ENCODE results near the gene CHGA.

Gene CHGA, protein sequence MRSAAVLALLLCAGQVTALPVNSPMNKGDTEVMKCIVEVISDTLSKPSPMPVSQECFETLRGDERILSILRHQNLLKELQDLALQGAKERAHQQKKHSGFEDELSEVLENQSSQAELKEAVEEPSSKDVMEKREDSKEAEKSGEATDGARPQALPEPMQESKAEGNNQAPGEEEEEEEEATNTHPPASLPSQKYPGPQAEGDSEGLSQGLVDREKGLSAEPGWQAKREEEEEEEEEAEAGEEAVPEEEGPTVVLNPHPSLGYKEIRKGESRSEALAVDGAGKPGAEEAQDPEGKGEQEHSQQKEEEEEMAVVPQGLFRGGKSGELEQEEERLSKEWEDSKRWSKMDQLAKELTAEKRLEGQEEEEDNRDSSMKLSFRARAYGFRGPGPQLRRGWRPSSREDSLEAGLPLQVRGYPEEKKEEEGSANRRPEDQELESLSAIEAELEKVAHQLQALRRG

DNA sequence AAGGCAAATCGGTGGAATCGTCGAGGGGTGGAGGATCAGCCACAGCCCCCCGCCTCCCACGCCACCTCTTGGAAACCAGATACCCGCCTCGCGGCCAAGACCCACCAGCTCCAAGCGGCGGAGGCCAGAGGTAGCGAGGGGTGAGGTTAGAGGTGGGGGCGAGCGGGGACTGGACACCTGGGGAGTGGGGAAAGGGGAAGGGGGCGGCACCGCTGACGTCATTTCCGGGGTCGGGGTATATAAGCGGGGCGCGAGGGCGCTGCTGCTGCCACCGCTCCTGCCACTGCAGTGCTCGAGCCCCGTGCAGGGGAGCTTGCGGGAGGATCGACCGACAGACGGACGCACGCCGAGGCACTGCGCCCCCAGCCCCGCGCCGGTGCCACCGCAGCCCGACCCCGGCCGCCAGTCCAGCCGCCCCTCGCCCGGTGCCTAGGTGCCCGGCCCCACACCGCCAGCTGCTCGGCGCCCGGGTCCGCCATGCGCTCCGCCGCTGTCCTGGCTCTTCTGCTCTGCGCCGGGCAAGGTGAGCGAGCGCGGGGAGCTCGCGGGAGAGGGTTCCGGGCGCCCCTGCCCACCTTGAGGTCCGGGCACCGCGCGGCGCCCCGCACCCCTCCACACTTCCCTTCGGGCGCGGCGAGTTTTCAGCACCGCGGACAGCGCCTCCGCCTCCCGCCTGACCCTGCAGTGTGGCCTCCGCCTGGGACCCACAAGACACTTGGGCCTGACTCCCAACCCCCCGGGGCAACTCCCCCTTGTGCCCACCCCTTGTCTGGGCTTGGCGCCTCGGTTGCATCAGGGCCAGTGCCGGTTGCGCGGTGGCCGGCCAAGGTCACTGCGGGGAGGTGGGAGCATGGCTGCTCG is at the start of gene CHGA:
Gene CHGA (plus strand): TSS at position 268 of the 861 bp plus-strand sequence. CDS start 210 bp downstream, at position 478.
- DNase-seq = no peak

DNA sequence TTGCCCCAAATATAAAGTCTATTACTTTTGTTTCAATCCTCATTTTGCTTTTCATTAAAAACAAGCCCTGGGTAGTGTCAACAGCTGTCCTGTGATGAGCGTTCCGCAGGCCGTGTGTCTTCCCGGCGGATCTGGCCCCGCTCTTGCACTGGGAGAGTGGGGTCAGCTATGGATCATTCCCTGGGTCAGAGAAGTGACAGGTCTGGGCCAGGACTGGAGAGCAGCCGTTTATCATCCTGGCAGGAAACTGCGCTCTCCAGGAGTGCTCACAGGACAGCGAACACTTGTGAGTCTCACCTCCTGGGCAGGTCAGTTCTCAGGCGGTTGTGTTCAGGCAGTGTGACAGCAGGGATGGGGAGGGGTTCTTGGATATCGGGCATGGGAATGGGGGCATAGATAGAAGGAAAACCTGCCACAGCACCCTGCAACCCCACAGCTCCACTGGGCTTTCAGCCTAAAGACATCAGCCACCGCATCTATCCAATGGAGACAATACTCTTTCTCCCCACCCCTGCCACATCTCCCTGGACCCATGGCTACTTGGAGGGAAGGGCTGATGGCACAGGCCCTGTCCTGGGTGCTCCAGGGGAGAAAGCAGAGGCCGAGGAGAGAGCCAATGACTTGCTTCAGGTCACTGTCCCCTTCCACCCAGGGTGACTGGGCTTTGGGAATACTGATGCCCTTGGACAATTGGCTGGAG is 47.8 kb upstream of the CHGA start:
- DNase-seq = no peak

GRCh38 chr14:92877757-92878431 is 45.1 kb upstream of the CHGA start:
- DNase-seq = no peak

GRCh38 chr14:92880351-92880750 is 42.6 kb upstream of the CHGA start:
- DNase-seq = no peak

DNA sequence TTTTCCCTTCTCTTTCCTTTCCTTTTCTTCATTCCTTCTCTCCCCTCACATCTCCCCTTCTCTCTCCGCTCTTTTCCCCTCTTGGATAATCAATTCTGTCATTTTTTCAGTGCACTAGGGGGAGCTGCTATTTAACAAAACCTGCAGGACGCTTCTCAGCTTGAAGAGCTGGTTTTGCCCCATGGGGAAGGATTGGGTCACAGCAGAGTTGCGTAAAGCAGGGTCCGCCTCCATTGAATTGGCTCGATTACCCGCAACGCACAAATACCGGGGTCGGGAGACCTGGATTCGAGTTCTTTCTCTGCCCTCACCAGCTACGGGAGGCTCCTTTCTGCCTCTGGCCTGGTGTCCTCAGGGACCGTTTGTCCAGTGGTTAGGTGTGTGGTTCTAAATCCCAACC is 42.1 kb upstream of the CHGA start:
- no peak for DNase-seq

DNA sequence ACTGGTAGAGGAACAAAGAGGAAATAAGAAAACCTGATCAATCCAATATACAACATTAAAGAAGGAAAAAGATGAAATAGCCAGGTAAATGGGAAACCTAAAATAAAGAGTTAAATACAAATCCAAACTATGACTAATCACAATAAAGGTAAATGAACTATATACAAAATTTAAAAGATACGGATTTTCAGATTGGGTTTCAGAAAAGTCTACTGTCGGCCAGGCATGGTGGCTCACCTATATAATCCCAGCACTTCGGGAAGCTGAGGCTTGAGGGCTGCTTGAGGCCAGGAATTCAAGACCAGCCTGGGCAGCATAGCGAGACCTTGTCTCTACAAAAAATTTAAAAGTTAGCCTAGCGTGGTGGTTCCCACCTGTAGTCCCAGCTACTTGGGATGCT is 39.9 kb upstream of the CHGA start:
- no peak for DNase-seq

GRCh38 chr14:92884410-92884809 is 38.5 kb upstream of the CHGA start:
- no peak for DNase-seq

DNA sequence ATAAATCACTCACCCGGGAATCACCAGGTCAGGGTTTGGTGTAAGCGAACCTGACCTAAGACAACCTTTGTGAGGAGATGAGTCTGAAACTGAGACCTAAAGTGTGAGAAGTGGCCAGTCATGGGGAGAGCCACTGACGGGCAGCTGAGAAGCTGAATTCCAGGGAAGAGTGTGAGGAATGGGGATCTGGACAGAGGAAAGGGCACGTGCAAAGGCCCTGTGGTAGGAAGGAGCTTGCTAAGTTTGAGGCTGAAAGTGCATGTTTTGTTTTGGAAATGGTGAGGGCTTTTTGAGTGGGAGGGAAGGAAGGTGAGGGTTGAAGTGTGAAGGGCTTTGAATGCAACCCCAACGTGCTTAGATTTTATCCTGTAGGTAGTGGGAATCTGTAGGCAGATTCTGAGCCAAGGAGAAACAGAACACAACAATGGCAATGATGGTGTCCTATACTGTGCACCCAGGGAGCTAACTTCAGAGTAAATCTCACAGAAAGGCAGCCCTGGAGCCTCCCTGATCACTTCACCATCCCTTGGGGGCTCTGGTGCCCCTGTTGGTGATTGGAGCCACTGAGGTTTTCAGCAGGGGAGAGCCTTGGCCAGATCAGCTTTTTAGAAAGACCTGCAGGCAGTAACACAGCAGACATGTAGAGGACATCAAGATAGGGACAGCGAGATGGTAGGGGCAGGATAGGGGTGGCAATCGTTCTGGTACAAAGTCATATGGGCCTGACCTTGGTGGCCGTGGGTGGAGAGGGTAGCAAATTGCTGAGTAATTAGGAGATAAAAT is 37.5 kb upstream of the CHGA start:
- DNase-seq = no peak

- no peak for DNase-seq
Measured at GRCh38 chr14:92886337-92886736, 36.6 kb upstream of the CHGA start.

- no peak for DNase-seq
Measured at GRCh38 chr14:92887157-92887556, 35.8 kb upstream of the CHGA start.

GRCh38 chr14:92888896-92889295 is 34.1 kb upstream of the CHGA start:
- DNase-seq = no peak

- no peak for DNase-seq
Measured at GRCh38 chr14:92890830-92891588, 31.9 kb upstream of the CHGA start.

- DNase-seq = no peak
Measured at GRCh38 chr14:92892589-92892988, 30.4 kb upstream of the CHGA start.

DNA sequence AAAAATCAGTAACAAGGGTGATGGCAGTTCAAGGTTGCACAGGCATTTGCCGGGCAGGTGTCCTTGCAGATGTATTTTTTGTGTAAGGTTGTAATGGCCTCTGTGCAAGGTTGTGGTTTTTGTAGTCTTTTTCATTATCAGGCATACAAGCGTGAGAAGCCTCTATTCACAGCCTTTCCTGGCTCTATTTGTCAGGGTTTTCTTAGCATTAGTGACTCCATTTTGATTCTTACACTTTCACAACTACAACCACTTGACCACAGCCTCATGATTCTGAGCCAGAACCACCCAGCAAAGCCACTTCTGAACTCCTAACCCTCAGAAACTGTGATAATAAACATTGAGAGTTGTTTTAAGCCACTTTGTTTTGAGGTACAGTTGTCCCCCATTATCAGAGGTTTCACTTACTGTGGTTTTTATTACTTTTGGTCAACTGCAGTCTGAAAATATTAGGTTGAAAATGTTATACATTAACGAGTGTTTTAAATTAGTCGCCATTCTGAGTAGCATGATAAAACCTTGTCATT is 27.5 kb upstream of the CHGA start:
- DNase-seq = no peak

DNA sequence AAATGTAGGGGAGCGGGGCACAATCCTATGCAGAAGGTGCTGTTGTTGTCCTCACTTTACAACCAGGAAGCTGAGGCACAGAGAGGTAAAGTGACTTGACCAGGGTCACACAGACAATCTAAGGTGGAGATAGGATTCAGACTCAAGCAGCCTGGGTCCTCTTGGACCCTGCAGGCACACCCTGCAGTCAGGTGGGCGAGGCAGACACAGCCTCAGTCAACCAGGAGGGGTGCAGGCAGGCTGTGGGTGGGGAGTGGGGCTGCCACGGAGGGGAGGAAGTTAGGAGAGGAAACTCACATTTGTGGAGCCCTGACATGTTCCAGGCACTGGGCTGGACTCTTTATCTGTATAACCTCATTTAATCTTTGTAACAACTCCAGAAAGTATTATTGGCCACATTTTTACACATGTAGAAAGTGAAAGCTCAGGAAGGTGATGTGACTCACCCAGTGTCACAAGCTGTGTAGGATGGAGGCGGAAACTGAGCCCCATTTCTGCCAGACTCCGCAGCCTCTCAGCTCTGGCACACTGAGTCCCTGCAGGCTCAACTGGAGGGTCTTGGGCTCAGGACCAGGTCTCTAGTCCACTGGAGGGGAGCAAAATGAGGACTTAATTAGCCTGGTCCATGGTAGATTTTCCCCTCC is 24.9 kb upstream of the CHGA start:
- DNase-seq = no peak

DNA sequence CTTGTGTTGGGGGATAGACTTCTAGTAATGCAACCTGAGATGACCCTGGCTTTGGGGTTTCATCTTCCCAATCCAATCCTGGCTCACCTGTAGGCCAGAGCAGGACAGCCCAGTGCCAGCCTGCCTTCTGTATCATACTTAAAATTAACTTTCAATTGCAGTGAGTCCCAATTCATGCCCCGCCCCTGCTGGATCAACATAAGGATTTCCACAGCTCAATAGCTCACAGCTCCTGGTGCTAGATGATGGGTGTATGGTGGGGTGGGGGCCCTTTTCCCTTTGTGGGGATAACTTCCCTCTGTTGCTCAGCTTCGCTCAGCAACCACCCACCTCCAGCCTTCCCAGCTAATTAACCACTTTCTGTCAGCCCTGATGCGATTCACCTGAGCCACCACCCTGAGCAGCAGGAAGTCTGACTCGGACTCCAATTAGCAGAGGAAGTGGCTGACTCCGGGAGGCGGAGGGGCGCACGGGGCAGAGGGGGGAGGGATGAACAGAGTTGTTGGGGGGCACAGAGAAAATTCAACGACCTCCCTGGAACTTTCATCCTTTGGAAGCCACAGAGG is 24.3 kb upstream of the CHGA start:
- DNase-seq = no peak

GRCh38 chr14:92900660-92901059 is 22.3 kb upstream of the CHGA start:
- DNase-seq = no peak

GRCh38 chr14:92902191-92902590 is 20.8 kb upstream of the CHGA start:
- DNase-seq = no peak

GRCh38 chr14:92902726-92903125 is 20.2 kb upstream of the CHGA start:
- DNase-seq = no peak

DNA sequence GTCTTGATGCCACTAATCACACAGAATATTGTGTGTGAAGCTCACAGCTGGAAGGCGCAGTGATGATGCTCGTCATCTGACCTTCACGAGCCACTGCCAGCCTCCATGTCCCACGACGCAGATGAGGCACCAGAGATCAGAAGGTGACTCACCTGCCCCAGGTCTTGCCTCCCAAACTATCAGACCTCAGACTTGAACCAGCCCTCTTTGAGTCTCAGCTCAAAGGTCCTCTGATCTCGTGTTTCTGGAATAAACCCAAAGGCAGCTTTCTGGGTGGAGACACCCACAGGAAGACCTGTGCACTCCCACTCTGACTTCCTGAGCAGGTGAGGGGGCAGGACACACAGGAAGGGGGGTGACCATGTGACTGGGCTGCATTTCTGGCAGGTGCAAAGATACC is 19.6 kb upstream of the CHGA start:
- DNase-seq = no peak

All from NK-92 treated with Interleukin-12 subunit alpha and Interleukin-12 subunit beta, amount 100 ng/mL, for 24 hours (cell line).